NCI-H1417 treated with DMSO at 0.1 percent for 48 hours (cell line): ENCODE measurements around the gene SLC35A2.

Source experiments
- DNase-seq: peaks from one replicate; lab custom pipeline; 2025; lab: John Stamatoyannopoulos, UW

SLC35A2 gene

DNA sequence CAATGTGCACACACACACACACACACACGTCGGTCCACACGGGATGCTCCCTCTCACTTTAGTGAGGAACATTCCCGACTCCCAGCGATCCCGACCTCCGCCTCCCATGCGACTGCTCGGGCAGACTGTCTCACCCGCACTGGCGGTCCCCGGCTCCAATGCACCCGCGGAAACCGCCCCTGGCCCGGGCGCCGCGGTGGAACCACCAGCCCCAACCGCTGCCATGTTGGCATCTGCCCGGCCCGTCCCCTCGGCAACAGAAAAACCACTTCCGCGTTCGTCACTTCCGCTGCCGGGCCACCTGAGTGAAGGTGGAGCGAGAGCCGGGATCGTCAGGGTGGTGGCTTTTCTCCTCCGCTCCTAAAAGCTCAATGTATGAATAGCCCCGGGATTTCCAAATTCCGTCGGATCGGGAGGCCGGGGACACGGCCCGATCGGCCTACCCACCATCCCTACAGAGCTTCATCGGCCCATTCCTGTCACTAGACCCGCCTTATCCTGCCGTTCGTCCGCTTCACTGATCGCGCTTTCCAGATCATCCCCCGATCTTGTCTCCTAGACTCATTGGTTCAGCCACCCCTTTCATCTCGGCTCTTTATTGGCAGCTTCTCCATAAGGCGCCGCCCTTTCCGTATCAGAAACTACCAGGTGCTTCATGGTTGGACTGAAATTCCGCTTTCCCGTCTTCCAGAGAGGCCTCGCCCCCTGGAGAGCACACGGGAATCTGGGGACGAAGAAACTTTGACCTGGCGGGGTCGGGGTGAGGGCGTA is at the start of gene SLC35A2:
Gene SLC35A2 (minus strand): TSS at position 235 of the 771 bp plus-strand sequence. CDS start 10 bp downstream, at position 225.
- DNase-seq, result peak; percentile 46

- DNase-seq, result no peak
Observed at GRCh38 chrX:48960291-48960690, 48.8 kb upstream of the SLC35A2 start.

DNA sequence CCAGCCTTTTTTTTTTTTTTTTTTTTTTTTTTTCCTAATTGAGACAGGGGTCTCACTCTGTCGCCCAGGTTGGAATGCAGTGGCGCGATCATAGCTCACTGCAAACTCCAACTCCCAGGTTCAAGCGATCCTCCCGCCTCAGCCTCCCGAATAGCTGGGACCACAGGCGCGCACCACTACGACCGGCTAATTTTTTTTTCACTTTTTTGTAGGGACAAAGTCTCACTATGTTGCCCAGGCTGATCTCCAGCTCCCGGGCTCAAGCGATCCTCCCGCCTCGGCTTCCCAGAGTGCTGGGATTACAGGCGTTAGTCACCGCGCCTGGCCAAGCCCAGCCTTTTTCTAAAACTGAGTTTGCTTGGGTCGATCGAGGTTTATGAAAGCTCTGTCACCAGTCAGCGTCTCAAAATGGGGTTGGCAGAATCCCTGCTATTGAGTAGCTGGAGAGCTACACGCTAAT is 47.2 kb upstream of the SLC35A2 start:
- DNase-seq, result no peak

DNA sequence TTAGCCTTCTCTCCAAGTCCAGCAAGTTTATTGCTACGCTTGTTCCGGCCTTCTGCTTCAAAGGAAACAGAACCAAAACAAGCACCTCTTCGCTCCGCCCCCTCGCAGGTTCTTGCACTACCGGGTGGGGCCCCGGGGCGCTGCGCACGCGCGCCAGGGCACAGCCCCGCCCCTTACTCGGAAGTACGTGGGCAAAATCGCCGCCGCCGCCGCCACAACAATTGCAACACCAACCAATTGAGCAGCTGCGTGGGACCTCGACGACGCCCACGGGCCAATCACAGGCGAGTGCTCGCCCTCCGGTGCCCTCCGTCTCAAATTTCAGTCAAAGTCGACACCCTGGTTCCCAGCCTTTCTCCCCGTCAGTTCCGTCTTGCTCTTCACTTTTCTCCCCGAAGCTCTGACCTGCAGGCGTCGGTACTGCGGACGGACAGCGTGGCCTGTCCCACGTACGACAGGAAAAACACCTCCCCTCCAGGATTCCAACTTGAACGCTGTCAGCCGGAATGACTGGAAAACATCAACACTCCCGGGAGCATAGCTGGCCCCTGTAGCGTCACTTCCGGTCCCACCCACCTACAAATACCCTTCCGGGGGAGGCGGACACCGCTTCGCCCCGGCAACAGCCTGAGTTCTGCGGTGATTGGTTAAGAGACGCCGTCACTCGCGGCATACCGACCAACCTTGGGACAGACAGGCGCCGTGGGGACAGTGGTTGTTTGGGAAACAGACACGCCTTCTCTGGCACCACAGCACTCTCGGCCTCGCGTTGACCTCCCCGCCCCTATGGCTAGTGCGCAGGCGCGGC is 46.6 kb upstream of the SLC35A2 start:
- DNase-seq, result peak; percentile 68

DNA sequence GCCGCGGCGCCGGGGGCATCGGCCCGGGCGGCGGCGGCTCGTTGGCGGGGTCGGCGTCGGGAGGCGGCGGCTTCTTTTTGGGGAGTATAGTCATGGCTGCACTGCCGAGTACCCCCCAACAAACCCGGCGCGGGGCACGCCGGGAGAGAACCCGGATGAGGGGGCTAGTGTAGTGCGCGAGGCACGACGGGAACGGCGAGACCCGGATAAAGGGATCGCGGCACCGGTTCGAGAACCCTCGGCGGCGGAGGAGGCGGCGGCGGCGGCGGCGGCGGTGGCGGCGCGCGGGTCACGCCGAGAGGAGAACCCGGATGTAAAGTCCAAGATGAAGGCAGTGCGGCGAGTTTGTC is 46.0 kb upstream of the SLC35A2 start, which contains the start of gene OTUD5:
Gene OTUD5 (minus strand): TSS at position 131 of the 350 bp plus-strand sequence. CDS start 37 bp downstream, at position 94.
- DNase-seq, result no peak

- DNase-seq, result no peak
Observed at GRCh38 chrX:48956728-48957414, 45.4 kb upstream of the SLC35A2 start.

DNA sequence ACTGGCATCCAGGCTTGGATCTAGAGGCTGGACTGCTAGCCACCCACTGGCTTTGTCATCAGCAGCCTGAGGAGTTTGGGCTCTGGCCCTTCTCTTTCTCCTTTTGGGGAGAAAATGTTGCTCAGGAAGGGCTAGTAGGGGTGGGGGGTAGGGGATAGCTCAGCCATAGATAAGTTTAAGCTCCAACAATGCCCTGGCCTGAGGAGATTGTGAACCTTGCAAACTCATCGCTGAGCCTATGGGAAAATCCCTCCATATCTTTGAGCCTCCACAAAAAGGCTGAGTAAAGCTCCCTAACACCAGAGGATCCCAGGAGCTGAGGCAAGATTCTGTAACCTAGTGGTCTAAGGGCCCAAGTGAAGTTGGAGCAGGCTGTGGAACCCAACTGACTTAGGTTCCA is 37.1 kb upstream of the SLC35A2 start:
- no peak for DNase-seq

DNA sequence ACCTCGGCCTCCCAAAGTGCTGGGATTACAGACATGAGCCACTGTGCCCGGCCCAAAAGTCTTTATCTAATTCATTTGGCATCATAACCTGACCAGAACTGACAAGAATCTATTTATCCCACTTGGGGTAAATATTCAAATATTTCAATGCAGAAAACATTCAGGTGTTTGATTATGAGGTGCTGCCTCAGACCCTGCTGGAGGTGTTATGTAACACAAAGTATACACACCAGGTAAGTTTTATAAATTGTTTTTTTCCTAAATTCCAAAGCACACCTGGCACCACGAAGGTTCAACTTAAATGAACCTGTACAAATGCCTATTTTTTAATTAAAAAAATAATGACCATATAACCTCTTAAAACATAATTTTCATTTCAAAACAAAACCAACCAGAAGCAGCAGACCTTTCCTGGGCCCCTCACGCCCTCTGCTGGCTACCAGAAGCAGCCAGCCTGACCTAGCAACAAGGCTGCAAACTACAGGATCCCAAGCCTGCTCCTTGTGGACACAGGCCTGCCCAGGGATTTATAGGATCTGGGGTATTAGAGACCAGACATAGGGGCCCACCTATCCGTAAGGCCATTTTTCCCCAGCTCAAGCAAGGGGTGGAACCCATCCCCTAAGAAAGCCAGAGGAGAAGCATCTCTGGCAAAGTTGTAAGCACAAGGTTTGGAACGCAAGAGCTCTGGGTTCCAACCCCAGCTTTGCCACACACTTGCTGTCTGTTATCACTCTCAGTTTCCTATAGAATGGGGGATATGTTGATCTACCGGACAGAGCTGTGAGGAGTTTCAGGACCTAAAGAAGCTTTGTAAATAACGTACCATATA is 34.3 kb upstream of the SLC35A2 start:
- DNase-seq, result no peak

DNA sequence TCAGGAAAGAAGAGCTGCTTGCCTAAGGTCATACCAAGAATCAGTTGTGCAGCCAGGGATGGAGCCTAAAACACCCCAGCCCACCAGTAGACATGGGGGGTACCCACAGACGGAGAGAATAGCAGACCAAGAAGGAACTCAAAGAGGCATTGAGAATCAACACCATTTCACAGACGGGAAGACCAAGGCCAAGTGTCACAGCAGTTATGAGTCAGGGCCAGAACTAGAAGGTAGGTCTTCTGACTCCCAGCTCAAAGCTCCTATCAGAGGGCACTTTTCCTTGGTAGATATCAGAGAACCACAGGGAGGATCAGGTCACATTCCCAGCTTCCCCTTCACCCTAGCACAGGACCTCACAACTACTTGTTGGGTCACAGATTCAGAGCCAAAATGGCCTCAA is 31.4 kb upstream of the SLC35A2 start:
- DNase-seq, result no peak

GRCh38 chrX:48940404-48940955 is 29.0 kb upstream of the SLC35A2 start:
- DNase-seq, result no peak

DNA sequence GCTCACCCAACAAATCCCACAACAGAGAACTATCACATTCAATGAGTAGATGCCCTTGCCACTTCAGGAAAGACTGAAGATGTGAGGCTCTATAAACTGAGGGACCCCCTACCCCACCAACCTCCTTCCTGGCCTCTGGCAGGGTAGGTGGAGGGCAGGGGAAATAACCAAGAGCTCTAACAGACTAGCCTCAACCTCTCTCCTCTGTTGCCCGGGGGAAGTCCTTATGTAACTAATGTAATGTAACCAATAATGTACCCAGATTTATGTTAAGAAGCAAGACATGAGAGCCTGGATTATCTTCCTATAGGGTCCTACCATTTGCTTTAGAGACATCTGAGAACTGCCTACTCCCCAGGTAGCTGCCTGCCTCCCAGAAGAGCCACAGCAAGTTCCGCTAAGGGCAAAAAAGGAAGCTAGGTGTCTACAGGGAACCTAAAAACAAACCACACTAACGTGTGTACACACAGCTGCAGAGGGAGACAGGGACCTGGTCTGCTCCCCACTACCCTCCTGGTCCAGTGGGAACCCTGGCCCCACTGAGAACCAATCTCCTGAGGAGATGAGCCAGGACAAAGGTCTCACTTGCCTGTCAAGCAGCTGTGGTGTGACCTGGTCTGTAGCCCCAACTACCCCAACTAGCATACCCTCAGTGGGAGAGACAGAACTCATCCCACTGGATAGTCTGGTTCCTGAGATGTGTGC is 28.2 kb upstream of the SLC35A2 start:
- no peak for DNase-seq

GRCh38 chrX:48938721-48939425 is 27.4 kb upstream of the SLC35A2 start:
- DNase-seq, result no peak

DNA sequence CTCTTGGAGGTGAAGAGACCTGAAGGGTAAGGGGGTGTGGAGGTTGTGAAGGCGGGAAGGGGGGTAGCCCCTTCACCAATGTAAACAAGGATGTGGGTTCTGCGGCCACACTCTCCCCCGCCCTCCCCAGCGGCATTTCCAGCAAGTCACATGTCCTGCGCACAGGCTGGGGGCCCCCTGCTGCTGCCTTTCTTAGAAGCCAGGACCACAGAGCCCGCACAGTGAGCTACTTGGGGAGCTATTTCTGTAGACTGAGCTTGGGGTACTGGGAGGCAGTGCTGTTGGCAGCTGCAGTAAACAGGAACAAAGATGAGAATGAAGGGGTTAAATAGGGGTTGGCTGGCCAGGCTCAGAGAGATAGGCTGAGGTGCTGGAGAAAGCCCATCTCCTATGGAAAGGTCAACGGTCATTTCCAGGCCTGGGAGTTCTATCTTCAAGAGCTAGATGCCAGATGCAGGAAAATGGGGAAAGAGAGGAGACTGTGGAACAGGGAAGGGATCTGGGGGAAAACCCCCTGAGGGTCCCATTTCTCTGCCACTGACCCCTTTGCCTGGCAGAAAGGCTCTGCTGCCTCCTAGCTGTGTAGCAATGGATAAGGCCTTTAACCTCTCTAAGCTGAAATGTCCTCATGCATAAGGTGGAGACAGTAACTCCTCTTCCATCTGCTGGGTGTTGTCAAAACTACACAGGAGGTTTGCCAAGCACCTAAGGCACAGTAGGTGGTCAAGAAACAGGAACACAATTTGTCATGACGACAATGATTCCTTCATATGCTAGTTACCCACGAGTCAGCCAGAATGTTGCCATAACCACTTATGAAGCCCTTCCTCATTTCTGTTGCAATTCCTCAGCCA is 25.8 kb upstream of the SLC35A2 start:
- DNase-seq, result no peak

GRCh38 chrX:48936429-48937053 is 25.1 kb upstream of the SLC35A2 start:
- no peak for DNase-seq

DNA sequence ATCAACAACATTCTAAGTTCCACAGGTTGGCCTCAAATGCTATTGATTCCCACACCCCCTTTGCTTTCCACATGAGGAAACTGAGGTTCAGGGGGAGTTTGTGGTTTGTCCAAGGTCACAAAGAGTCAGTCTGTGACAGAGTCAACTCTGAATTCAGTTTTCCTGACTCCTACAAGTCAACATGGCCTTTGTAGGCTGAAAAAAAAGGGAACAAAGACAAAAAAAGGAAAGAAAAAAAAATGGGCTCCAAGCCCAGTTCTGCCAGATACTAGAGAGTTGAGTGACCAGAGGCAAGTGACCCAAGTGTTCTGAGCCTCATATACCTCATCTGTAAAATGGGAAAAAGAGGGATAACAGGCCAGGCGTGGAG is 23.8 kb upstream of the SLC35A2 start:
- no peak for DNase-seq

- no peak for DNase-seq
Observed at GRCh38 chrX:48934581-48935300, 23.3 kb upstream of the SLC35A2 start.

DNA sequence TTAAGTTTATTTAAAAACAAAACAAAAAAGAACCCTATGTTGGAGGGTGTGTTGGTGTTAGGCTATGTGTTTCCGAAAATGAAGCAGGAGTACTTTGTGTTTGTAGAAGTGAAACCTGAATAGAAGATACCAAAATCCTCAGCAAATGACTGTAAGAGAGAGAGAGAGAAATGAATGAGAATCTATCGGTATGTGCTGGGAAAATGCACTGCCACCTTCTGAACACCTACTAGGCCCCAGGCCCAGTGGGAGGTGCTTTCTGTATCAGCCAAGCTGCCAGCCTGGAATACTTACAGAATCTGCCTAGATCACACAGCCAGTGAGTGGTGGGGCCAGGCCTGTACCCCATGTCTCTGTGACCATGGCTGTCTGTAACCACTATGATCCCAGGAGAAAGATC is 22.3 kb upstream of the SLC35A2 start:
- no peak for DNase-seq
